ENCODE results near the gene ESPL1. TPM values are rescaled to one million over a fixed set of nuclear protein-coding genes. Genes with fewer than 3 reads are reported as not detected.

Gene ESPL1
- total RNA-seq, 1 experiment from 2014 or later: 12.1 TPM

DNA sequence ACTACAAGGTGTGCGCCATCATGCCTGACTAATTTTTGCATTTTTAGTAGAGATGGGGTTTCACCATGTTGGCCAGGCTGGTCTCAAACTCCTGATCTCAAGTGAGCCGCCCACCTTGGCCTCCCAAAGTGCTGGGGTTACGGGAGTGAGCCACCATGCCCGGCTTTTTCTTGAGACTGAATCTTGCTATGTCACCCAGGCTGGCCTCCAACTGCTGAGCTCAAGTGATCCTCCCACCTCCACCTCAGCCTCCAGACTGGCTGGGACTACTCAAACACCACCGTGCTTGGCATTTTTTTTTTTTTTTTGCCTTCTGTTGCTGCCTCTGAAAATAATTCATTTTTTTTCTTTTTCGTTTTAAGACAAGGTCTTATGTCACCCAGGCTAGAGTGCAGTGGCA, 8.2 kb upstream of the ESPL1 start:
- no peaks in the 10 kb centered on the region for H3K9me3 Mint-ChIP-seq (ENCODE audit: unreplicated experiment)
- ChIA-PET POLR2A (no interaction called here), CTCF (interaction anchor here (0.7 to 1.7 kb wide), 3 partner anchors 29 to 62 kb away, joined by 3 to 5 read pairs (median 3); partner anchors contain the start of gene AAAS)
- TF ChIP-seq, protein P1, sequence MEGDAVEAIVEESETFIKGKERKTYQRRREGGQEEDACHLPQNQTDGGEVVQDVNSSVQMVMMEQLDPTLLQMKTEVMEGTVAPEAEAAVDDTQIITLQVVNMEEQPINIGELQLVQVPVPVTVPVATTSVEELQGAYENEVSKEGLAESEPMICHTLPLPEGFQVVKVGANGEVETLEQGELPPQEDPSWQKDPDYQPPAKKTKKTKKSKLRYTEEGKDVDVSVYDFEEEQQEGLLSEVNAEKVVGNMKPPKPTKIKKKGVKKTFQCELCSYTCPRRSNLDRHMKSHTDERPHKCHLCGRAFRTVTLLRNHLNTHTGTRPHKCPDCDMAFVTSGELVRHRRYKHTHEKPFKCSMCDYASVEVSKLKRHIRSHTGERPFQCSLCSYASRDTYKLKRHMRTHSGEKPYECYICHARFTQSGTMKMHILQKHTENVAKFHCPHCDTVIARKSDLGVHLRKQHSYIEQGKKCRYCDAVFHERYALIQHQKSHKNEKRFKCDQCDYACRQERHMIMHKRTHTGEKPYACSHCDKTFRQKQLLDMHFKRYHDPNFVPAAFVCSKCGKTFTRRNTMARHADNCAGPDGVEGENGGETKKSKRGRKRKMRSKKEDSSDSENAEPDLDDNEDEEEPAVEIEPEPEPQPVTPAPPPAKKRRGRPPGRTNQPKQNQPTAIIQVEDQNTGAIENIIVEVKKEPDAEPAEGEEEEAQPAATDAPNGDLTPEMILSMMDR (IDR thresholded peaks at IDR 0.05; ENCODE audit: unreplicated experiment): no peak
- no peak overlapping the region for H3K27ac Mint-ChIP-seq (ENCODE audit: low read depth, unreplicated experiment)
- DNase-seq (ENCODE audit: unreplicated experiment): no peak
- no peaks in the 10 kb centered on the region for H3K36me3 Mint-ChIP-seq (ENCODE audit: insufficient read depth, unreplicated experiment)
- H3K27me3 Mint-ChIP-seq (ENCODE audit: insufficient read depth, unreplicated experiment): no peaks in the 10 kb centered on the region
- intact Hi-C loops (cut with micrococcal nuclease): no loop called here
- H3K4me1 Mint-ChIP-seq (ENCODE audit: insufficient read depth, unreplicated experiment): no peaks in the 10 kb centered on the region
- no TSS peak for BruUV-seq (replicated peaks)
- H3K4me3 Mint-ChIP-seq (ENCODE audit: unreplicated experiment): no peak overlapping the region

DNA sequence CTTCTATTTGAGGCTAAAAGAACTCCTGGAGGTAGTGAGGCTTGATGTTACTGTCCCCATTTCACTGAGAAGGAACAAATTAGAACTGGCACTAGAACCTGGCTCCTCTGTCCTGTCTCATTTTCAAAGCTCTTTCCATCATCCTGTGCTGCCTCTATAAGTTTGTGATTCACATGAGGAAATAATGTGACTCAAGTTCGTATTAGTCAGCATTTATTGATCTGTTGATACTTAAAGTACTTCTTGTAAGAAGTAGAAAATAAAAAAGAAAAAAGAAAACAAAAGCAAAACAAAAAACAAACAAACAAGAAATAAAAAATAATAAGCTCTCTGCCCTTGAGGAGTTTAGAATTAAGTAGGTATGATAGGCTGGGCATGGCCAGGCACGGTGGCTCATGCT, 2.3 kb upstream of the ESPL1 start:
- intact Hi-C loops (cut with micrococcal nuclease): loop anchor here (5.0 kb wide), 1 partner anchor 53 kb away; no protein-coding TSS in a partner anchor
- DNase-seq (ENCODE audit: unreplicated experiment): no peak
- ChIA-PET CTCF (interaction anchor here (0.6 to 6.6 kb wide), 5 partner anchors 14 to 52 kb away, joined by 3 to 42 read pairs (median 4); a partner anchor contains a TSS), POLR2A (interaction anchor here (0.6 to 3.9 kb wide), 5 partner anchors 14 to 106 kb away, joined by 3 to 20 read pairs (median 3); partner anchors contain the start of genes MYG1 and PFDN5)
- Mint-ChIP-seq H3K4me3 (ENCODE audit: unreplicated experiment) (no peak overlapping the region), H3K9me3 (ENCODE audit: unreplicated experiment) (no peaks in the 10 kb centered on the region), H3K36me3 (ENCODE audit: insufficient read depth, unreplicated experiment) (no peaks in the 10 kb centered on the region), H3K27ac (ENCODE audit: low read depth, unreplicated experiment) (no peak overlapping the region), H3K4me1 (ENCODE audit: insufficient read depth, unreplicated experiment) (peaks cover 9% of the 10 kb centered on the region), H3K27me3 (ENCODE audit: insufficient read depth, unreplicated experiment) (no peaks in the 10 kb centered on the region)
- TF ChIP-seq, protein P1 (IDR thresholded peaks at IDR 0.05; ENCODE audit: unreplicated experiment): no peak
- BruUV-seq (replicated peaks): no TSS peak

DNA sequence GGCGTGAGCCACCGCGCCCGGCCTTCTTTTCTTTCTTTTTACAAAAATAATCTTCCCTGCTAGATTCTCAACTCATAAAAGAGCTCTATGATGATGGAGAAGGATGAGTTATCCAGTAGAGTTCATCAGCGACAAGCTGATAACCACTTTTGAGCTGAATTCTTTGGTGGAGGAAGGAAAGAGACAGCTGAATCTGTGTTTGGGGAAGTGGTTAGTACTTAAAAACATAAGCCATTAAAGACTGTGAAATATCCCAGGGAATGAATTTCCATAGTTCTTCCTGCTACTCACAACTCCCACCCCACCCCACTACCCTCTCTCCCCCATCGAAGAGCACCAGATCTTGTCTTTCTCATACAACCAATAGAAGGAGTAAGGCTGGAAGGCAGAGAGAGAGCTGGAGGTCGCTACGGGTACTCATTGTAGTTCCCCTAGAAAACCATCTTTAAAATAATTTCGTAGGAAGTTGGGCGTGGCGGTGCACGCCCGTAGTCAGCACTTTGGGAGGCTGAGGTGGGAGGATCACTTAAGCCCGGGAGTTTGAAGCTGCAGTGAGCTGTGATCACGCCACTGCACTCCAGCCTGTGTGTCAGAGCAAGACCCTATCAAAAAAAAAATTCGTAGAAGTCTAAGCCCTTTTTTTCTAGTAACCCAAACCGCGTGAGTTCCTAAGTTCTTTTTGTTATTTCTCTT, 647 bp upstream of the ESPL1 start:
- peak overlapping the region; percentile 90 for H3K4me3 Mint-ChIP-seq (ENCODE audit: unreplicated experiment)
- H3K4me1 Mint-ChIP-seq (ENCODE audit: insufficient read depth, unreplicated experiment): peaks cover 15% of the 10 kb centered on the region
- no peaks in the 10 kb centered on the region for H3K9me3 Mint-ChIP-seq (ENCODE audit: unreplicated experiment)
- H3K27me3 Mint-ChIP-seq (ENCODE audit: insufficient read depth, unreplicated experiment): no peaks in the 10 kb centered on the region
- DNase-seq (ENCODE audit: unreplicated experiment): no peak
- no TSS peak for BruUV-seq (replicated peaks)
- TF ChIP-seq, protein P1 (IDR thresholded peaks at IDR 0.05; ENCODE audit: unreplicated experiment): no peak
- peak overlapping the region; percentile 76 for H3K27ac Mint-ChIP-seq (ENCODE audit: low read depth, unreplicated experiment)
- intact Hi-C loops (cut with micrococcal nuclease): loop anchor here (5.0 kb wide), 1 partner anchor 55 kb away; no protein-coding TSS in a partner anchor
- H3K36me3 Mint-ChIP-seq (ENCODE audit: insufficient read depth, unreplicated experiment): no peaks in the 10 kb centered on the region
- ChIA-PET CTCF (interaction anchor here (0.6 to 6.6 kb wide), 12 partner anchors 15 to 959 kb away, joined by 3 to 42 read pairs (median 4); partner anchors contain the start of gene MYG1), POLR2A (interaction anchor here (0.6 to 3.9 kb wide), 17 partner anchors 11 to 260 kb away, joined by 3 to 20 read pairs (median 4); partner anchors contain the start of genes CSAD, MYG1, PFDN5 and SPRYD3)

Data from MCF 10A (cell line).